Measurements from ENCODE around the gene RPS3.

GRCh38 chr11:75443043-75443442, 43.7 kb downstream of the RPS3 start:
- TF ChIP-seq PKNOX1 (IDR thresholded peaks at IDR 0.05) (no peak), LEF1 (IDR thresholded peaks at IDR 0.05; ENCODE audit: borderline replicate concordance) (no peak), CTBP1 (IDR thresholded peaks at IDR 0.05; ENCODE audit: borderline replicate concordance) (no peak), SUZ12 (IDR thresholded peaks at IDR 0.05) (no peak), FOXM1 (IDR thresholded peaks at IDR 0.05; ENCODE audit: borderline replicate concordance) (no peak), ELF4 (IDR thresholded peaks at IDR 0.05) (no peak), L3MBTL2 (conservative IDR thresholded peaks at IDR 0.05) (no peak), ARNT (IDR thresholded peaks at IDR 0.05) (no peak), HDGF (IDR thresholded peaks at IDR 0.05; ENCODE audit: borderline replicate concordance) (no peak), SP1 (IDR thresholded peaks at IDR 0.05) (no peak), ZNF384 (IDR thresholded peaks at IDR 0.05) (no peak), FOXA1 (IDR thresholded peaks at IDR 0.05) (no peak)

Data from HEK293T (cell line).